ENCODE measurements around the gene AGFG1.

Gene AGFG1

GRCh38 chr2:227509076-227509475, 37.1 kb downstream of the AGFG1 start:
- H3K4me3 ChIP-seq (ENCODE audit: low read length), result no peak overlapping the region
- no peak for DNase-seq (ENCODE audit: low read depth)
- TF ChIP-seq CTCF (conservative IDR thresholded peaks at IDR 0.05; ENCODE audit: low read length), result no peak

- DNase-seq (ENCODE audit: low read depth), result peak; percentile 38
- no peak overlapping the region for H3K4me3 ChIP-seq (ENCODE audit: low read length)
- TF ChIP-seq CTCF (conservative IDR thresholded peaks at IDR 0.05; ENCODE audit: low read length), result no peak
Observed at GRCh38 chr2:227509824-227510619, 38.1 kb downstream of the AGFG1 start.

- no peak for DNase-seq (ENCODE audit: low read depth)
- TF ChIP-seq CTCF (conservative IDR thresholded peaks at IDR 0.05; ENCODE audit: low read length), result no peak
- no peak overlapping the region for H3K4me3 ChIP-seq (ENCODE audit: low read length)
Observed at GRCh38 chr2:227510620-227510958, 38.6 kb downstream of the AGFG1 start.

GRCh38 chr2:227511239-227511930, 39.4 kb downstream of the AGFG1 start:
- no peak for TF ChIP-seq CTCF (conservative IDR thresholded peaks at IDR 0.05; ENCODE audit: low read length)
- no peak for DNase-seq (ENCODE audit: low read depth)
- no peak overlapping the region for H3K4me3 ChIP-seq (ENCODE audit: low read length)

- no peak overlapping the region for H3K4me3 ChIP-seq (ENCODE audit: low read length)
- no peak for TF ChIP-seq CTCF (conservative IDR thresholded peaks at IDR 0.05; ENCODE audit: low read length)
- DNase-seq (ENCODE audit: low read depth), result no peak
Observed at GRCh38 chr2:227511955-227512354, 40.0 kb downstream of the AGFG1 start.

GRCh38 chr2:227513113-227513512, 41.2 kb downstream of the AGFG1 start:
- no peak for DNase-seq (ENCODE audit: low read depth)
- no peak for TF ChIP-seq CTCF (conservative IDR thresholded peaks at IDR 0.05; ENCODE audit: low read length)
- no peak overlapping the region for H3K4me3 ChIP-seq (ENCODE audit: low read length)

- no peak overlapping the region for H3K4me3 ChIP-seq (ENCODE audit: low read length)
- no peak for TF ChIP-seq CTCF (conservative IDR thresholded peaks at IDR 0.05; ENCODE audit: low read length)
- no peak for DNase-seq (ENCODE audit: low read depth)
Observed at GRCh38 chr2:227515742-227516141, 43.8 kb downstream of the AGFG1 start.
